HEK293 (cell line): Measurements from ENCODE around the gene ARSB.

ENCODE experiments used
- CTCF ChIA-PET: fragments of 350-600 bp; formaldehyde crosslinking; extraction: SDS; loops from one replicate; lab custom pipeline; 2021; ENCODE audit warnings: antibody characterized with exemption; lab: Yijun Ruan, JAX
- POLR2A ChIA-PET: fragments of 300-600 bp; formaldehyde crosslinking; extraction: SDS; loops from one replicate; lab custom pipeline; 2020; ENCODE audit warnings: antibody characterized with exemption, inconsistent platforms; lab: Yijun Ruan, JAX
- H3K27ac ChIP-seq: fragments of 200-500 bp; sonication (Bioruptor generic); 2 replicates; pipeline ENCODE4 v1.5.1; 2014; ENCODE audit warnings: low read depth, low read length, control low read depth, inconsistent platforms; ENCODE audit errors: extremely low read depth
- H3K36me3 ChIP-seq, 2 experiments: fragments of 200-500 bp in 1 of 2; sonication (Bioruptor generic) in 1 of 2; 1 replicate in 1 of 2; 2 replicates in 1 of 2; pipeline ENCODE4 v1.5.1; 2014 to 2017; ENCODE audit warnings: inconsistent platforms in 2 of 2, low read length in 2 of 2; ENCODE audit not compliant: control insufficient read depth in 2 of 2, insufficient read depth in 1 of 2
- H3K4me1 ChIP-seq: fragments of 200-500 bp; sonication (Bioruptor generic); 2 replicates; pipeline ENCODE4 v1.5.1; 2014; ENCODE audit warnings: mild to moderate bottlenecking, low read length, inconsistent platforms; ENCODE audit not compliant: control insufficient read depth, insufficient read depth
- H3K4me3 ChIP-seq: 2 replicates; pipeline ENCODE4 v1.5.1; 2011; ENCODE audit warnings: low read depth, mild to moderate bottlenecking, control low read depth, low read length, moderate library complexity
- H3K9me3 ChIP-seq: fragments of 200-500 bp; sonication (Bioruptor generic); 2 replicates; pipeline ENCODE4 v1.5.1; 2014; ENCODE audit warnings: low read depth, low read length, inconsistent platforms; ENCODE audit not compliant: control insufficient read depth, insufficient read depth
- GLIS1 ChIP-seq: fragments of 450-650 bp; formaldehyde crosslinking; IDR thresholded peaks from 2 replicates; pipeline ENCODE4 v1.5.1; 2016; ENCODE audit warnings: missing biosample characterization, missing genetic modification characterization
- HOXA7 ChIP-seq: sonication (generic); formaldehyde crosslinking; IDR thresholded peaks from 2 replicates; pipeline ENCODE4 v1.8.1; 2022; ENCODE audit warnings: missing genetic modification reagents, borderline replicate concordance
- MZF1 ChIP-seq: fragments of 450-650 bp; formaldehyde crosslinking; IDR thresholded peaks from 2 replicates; pipeline ENCODE4 v1.5.1; 2017; ENCODE audit warnings: missing biosample characterization, missing genetic modification characterization, borderline replicate concordance
- OSR2 ChIP-seq: fragments of 450-650 bp; formaldehyde crosslinking; IDR thresholded peaks from 2 replicates; pipeline ENCODE4 v1.5.1; 2016; ENCODE audit warnings: missing biosample characterization, missing genetic modification characterization
- RBAK ChIP-seq: fragments of 450-650 bp; formaldehyde crosslinking; IDR thresholded peaks from 2 replicates; pipeline ENCODE4 v1.5.1; 2016; ENCODE audit warnings: missing biosample characterization, missing genetic modification characterization
- REPIN1 ChIP-seq: fragments of 450-650 bp; formaldehyde crosslinking; IDR thresholded peaks from 2 replicates; pipeline ENCODE4 v1.5.1; 2017; ENCODE audit warnings: missing biosample characterization, missing genetic modification characterization, low read depth
- SETDB1 ChIP-seq: IDR thresholded peaks from one replicate; pipeline ENCODE4 v1.6.1; 2017; ENCODE audit warnings: mild to moderate bottlenecking, low read length, moderate library complexity, mixed read lengths; ENCODE audit not compliant: insufficient read length
- SP7 ChIP-seq: fragments of 450-650 bp; formaldehyde crosslinking; IDR thresholded peaks from 2 replicates; pipeline ENCODE4 v1.5.1; 2016; ENCODE audit warnings: missing biosample characterization, missing genetic modification characterization
- ZFP41 ChIP-seq: fragments of 450-650 bp; formaldehyde crosslinking; IDR thresholded peaks from 2 replicates; pipeline ENCODE4 v1.5.1; 2016; ENCODE audit warnings: missing biosample characterization, missing genetic modification characterization, borderline replicate concordance
- ZIC2 ChIP-seq: fragments of 450-650 bp; formaldehyde crosslinking; IDR thresholded peaks from 2 replicates; pipeline ENCODE4 v1.5.1; 2016; ENCODE audit warnings: missing biosample characterization, missing genetic modification characterization
- ZNF10 ChIP-seq: fragments of 450-650 bp; formaldehyde crosslinking; IDR thresholded peaks from 2 replicates; pipeline ENCODE4 v1.5.1; 2017; ENCODE audit warnings: missing biosample characterization, missing genetic modification characterization
- ZNF114 ChIP-seq: fragments of 450-650 bp; formaldehyde crosslinking; IDR thresholded peaks from 2 replicates; pipeline ENCODE4 v1.5.0; 2017; ENCODE audit warnings: missing biosample characterization, missing genetic modification characterization
- ZNF221 ChIP-seq: fragments of 450-650 bp; formaldehyde crosslinking; IDR thresholded peaks from 2 replicates; pipeline ENCODE4 v1.5.1; 2017; ENCODE audit warnings: missing biosample characterization, missing genetic modification characterization, borderline replicate concordance
- ZNF24 ChIP-seq: fragments of 450-650 bp; formaldehyde crosslinking; IDR thresholded peaks from 2 replicates; pipeline ENCODE4 v1.5.1; 2016; ENCODE audit warnings: missing biosample characterization, missing genetic modification characterization
- ZNF37A ChIP-seq: fragments of 450-650 bp; IDR thresholded peaks from 2 replicates; pipeline ENCODE4 v1.5.1; 2018; ENCODE audit warnings: missing biosample characterization, missing genetic modification characterization
- ZNF501 ChIP-seq: fragments of 450-650 bp; formaldehyde crosslinking; IDR thresholded peaks from 2 replicates; pipeline ENCODE4 v1.5.1; 2016; ENCODE audit warnings: missing biosample characterization, missing genetic modification characterization
- ZNF621 ChIP-seq: fragments of 450-650 bp; formaldehyde crosslinking; IDR thresholded peaks from 2 replicates; pipeline ENCODE4 v1.5.1; 2017; ENCODE audit warnings: missing biosample characterization, missing genetic modification characterization
- ZNF626 ChIP-seq: fragments of 450-650 bp; sonication (Bioruptor Pico); formaldehyde crosslinking; IDR thresholded peaks from 2 replicates; pipeline ENCODE4 v1.5.1; 2018; ENCODE audit warnings: missing biosample characterization, missing genetic modification characterization, inconsistent platforms
- ZNF701 ChIP-seq: fragments of 450-650 bp; formaldehyde crosslinking; IDR thresholded peaks from 2 replicates; pipeline ENCODE4 v1.5.1; 2016; ENCODE audit warnings: missing biosample characterization, missing genetic modification characterization
- ZNF707 ChIP-seq: fragments of 450-650 bp; formaldehyde crosslinking; IDR thresholded peaks from 2 replicates; pipeline ENCODE4 v1.5.1; 2016; ENCODE audit warnings: missing biosample characterization, missing genetic modification characterization
- ZNF843 ChIP-seq: fragments of 450-650 bp; formaldehyde crosslinking; IDR thresholded peaks from 2 replicates; pipeline ENCODE4 v1.5.1; 2016; ENCODE audit warnings: missing biosample characterization, missing genetic modification characterization
- TF ChIP-seq, protein P1 (sequence below): fragments of 450-650 bp; formaldehyde crosslinking; IDR thresholded peaks from 2 replicates; pipeline ENCODE4 v1.5.1; 2016; ENCODE audit warnings: missing biosample characterization, missing genetic modification characterization
- TF ChIP-seq, protein P2 (sequence below): fragments of 450-650 bp; formaldehyde crosslinking; IDR thresholded peaks from 2 replicates; pipeline ENCODE4 v1.5.1; 2017; ENCODE audit warnings: missing biosample characterization, missing genetic modification characterization
- TF ChIP-seq, protein P3 (sequence below): fragments of 450-650 bp; formaldehyde crosslinking; IDR thresholded peaks from 2 replicates; pipeline ENCODE4 v1.5.1; 2016; ENCODE audit warnings: missing biosample characterization, missing genetic modification characterization

Gene ARSB

DNA sequence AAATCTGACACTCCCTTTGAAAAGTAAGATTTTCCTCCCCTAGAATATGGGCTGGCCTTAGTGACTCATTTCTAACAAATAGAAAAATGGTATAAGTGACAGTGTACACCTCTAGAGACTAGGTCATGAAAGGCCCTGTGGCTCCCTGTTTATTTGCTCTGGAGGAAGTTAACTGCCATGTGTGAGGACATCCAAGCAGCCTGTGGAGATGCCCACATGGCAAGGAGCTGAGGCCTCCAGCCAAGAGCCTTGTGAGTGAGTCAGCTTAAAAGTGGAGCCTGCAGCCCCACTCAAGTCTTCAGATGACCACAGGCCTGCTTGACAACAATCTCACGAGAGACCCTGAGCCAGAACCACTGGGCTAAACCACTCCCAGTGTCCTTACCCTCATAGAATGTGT lies 208.5 kb downstream of the ARSB start:
- peaks cover 11% of the 10 kb centered on the region for H3K4me1 ChIP-seq
- CTCF ChIA-PET = interaction anchor here (0.6 kb wide), 1 partner anchor 29 kb away, joined by 8 read pairs; no protein-coding TSS in a partner anchor
- H3K36me3 ChIP-seq = no peaks in the 10 kb centered on the region
- POLR2A ChIA-PET = no interaction called here
- no peaks in the 10 kb centered on the region for H3K9me3 ChIP-seq
- TF ChIP-seq SETDB1 = peak; percentile 73
- 0 out of 2 replicates have a peak, but pooled peaks have one; percentile 19 for TF ChIP-seq RBAK (tag by site-specific recombination)
- peak; percentile 76 for TF ChIP-seq ZIC2 (tag by site-specific recombination)
- no peak for TF ChIP-seq ZNF626 (tag by site-specific recombination)
- TF ChIP-seq, all 188 proteins: peak for 3
- H3K27ac ChIP-seq = no peak overlapping the region
- no peak overlapping the region for H3K4me3 ChIP-seq

DNA sequence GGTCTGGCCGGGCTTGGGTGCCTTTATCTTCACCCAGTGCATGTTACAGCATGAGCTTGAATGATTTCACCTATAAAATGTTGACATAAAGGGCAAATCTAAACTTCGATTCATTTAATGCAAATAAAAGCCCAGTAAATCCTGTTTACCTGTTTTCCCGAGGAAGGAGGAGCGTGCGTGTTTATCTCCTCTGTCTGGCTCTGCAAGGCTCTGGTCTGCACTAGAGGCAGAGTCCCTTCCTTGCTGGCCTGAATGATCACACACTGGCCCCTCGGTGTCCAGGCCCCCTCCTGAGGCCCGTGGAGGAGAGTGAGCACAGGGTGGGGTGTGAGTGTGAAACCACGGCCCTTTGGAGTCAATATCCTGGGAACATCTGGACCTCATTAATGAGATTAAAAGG lies 211.5 kb downstream of the ARSB start:
- H3K9me3 ChIP-seq = no peaks in the 10 kb centered on the region
- H3K27ac ChIP-seq = no peak overlapping the region
- ChIA-PET POLR2A (no interaction called here), CTCF (no interaction called here)
- no peak overlapping the region for H3K4me3 ChIP-seq
- H3K36me3 ChIP-seq = no peaks in the 10 kb centered on the region
- no peaks in the 10 kb centered on the region for H3K4me1 ChIP-seq
- no peak for TF ChIP-seq ZNF501 (tag by site-specific recombination)
- no peak for TF ChIP-seq ZNF221
- no peak for TF ChIP-seq ZFP41 (tag by site-specific recombination)
- TF ChIP-seq ZNF24 (tag by site-specific recombination) = no peak
- TF ChIP-seq, protein P1, sequence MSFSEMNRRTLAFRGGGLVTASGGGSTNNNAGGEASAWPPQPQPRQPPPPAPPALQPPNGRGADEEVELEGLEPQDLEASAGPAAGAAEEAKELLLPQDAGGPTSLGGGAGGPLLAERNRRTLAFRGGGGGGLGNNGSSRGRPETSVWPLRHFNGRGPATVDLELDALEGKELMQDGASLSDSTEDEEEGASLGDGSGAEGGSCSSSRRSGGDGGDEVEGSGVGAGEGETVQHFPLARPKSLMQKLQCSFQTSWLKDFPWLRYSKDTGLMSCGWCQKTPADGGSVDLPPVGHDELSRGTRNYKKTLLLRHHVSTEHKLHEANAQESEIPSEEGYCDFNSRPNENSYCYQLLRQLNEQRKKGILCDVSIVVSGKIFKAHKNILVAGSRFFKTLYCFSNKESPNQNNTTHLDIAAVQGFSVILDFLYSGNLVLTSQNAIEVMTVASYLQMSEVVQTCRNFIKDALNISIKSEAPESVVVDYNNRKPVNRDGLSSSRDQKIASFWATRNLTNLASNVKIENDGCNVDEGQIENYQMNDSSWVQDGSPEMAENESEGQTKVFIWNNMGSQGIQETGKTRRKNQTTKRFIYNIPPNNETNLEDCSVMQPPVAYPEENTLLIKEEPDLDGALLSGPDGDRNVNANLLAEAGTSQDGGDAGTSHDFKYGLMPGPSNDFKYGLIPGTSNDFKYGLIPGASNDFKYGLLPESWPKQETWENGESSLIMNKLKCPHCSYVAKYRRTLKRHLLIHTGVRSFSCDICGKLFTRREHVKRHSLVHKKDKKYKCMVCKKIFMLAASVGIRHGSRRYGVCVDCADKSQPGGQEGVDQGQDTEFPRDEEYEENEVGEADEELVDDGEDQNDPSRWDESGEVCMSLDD (tag by site-specific recombination) = no peak
- no peak for TF ChIP-seq MZF1 (tag by site-specific recombination)
- TF ChIP-seq ZIC2 (tag by site-specific recombination) = peak; percentile 38; the same call in 1 of the 2 replicates
- TF ChIP-seq, protein P2, sequence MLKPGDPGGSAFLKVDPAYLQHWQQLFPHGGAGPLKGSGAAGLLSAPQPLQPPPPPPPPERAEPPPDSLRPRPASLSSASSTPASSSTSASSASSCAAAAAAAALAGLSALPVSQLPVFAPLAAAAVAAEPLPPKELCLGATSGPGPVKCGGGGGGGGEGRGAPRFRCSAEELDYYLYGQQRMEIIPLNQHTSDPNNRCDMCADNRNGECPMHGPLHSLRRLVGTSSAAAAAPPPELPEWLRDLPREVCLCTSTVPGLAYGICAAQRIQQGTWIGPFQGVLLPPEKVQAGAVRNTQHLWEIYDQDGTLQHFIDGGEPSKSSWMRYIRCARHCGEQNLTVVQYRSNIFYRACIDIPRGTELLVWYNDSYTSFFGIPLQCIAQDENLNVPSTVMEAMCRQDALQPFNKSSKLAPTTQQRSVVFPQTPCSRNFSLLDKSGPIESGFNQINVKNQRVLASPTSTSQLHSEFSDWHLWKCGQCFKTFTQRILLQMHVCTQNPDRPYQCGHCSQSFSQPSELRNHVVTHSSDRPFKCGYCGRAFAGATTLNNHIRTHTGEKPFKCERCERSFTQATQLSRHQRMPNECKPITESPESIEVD (tag by site-specific recombination) = no peak
- TF ChIP-seq GLIS1 = 0 out of 2 replicates have a peak, but pooled peaks have one; percentile 12
- no peak for TF ChIP-seq ZNF701 (tag by site-specific recombination)
- no peak for TF ChIP-seq ZNF707 (tag by site-specific recombination)

DNA sequence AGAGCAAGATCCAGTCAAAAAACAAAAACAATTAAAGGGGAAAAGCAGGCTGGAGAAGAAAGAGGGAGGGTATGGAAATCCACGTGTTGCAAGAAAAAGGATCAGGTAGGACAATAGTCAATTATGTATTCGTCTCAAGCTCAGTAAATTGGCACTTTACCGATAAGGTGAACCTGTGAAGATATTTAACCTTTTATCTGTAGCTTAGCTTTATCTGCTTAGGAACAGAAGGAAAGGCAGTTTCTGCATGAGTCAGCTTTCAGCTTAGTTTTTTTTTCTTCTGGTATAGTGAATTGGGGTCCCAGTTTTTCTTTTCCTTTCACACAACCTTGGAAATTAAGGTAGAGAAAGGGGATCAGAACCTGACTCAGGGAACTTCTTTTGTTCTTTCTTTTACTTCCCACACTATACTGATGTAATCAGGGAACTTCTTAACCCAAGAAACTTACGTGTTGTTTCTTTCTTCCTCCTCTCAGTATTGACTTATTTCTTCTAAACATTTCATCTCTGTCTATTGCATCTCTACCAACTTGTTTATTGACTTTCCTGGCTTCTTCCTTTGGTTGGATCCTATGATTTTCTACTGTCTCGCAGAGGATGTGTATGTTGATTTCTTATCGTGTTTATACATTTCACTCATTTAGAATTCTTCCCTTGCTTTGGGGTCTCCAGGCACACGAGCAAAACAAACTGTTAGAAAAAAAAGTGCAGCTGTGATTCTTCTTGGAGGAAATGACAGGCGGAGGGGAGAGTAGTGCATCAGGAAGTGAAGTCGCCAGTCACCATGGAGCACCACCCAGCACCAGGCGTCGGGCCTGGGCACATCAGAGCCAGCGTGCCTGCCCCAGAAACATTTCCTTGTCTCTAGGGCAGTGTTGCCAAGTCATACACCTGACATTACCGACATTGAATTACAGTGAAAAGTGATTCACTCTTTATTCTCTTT lies 213.6 kb downstream of the ARSB start:
- no peaks in the 10 kb centered on the region for H3K36me3 ChIP-seq
- no peaks in the 10 kb centered on the region for H3K9me3 ChIP-seq
- H3K4me1 ChIP-seq = no peaks in the 10 kb centered on the region
- H3K27ac ChIP-seq = no peak overlapping the region
- TF ChIP-seq SP7 (tag by site-specific recombination) (no peak), ZNF114 (no peak), ZNF621 (tag by site-specific recombination) (no peak), OSR2 (tag by site-specific recombination) (no peak), ZNF843 (tag by site-specific recombination) (no peak), ZNF10 (tag by site-specific recombination) (no peak), ZNF701 (tag by site-specific recombination) (no peak), ZNF37A (tag by site-specific recombination) (no peak), MZF1 (tag by site-specific recombination) (no peak), HOXA7 (CRISPR knock-in tag) (no peak), REPIN1 (tag by site-specific recombination) (no peak)
- TF ChIP-seq, protein P3, sequence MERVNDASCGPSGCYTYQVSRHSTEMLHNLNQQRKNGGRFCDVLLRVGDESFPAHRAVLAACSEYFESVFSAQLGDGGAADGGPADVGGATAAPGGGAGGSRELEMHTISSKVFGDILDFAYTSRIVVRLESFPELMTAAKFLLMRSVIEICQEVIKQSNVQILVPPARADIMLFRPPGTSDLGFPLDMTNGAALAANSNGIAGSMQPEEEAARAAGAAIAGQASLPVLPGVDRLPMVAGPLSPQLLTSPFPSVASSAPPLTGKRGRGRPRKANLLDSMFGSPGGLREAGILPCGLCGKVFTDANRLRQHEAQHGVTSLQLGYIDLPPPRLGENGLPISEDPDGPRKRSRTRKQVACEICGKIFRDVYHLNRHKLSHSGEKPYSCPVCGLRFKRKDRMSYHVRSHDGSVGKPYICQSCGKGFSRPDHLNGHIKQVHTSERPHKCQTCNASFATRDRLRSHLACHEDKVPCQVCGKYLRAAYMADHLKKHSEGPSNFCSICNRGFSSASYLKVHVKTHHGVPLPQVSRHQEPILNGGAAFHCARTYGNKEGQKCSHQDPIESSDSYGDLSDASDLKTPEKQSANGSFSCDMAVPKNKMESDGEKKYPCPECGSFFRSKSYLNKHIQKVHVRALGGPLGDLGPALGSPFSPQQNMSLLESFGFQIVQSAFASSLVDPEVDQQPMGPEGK (tag by site-specific recombination) = no peak
- ChIA-PET POLR2A (no interaction called here), CTCF (interaction anchor here (0.5 to 1.5 kb wide), 2 partner anchors 11 to 14 kb away, joined by 3 read pairs; no protein-coding TSS in a partner anchor)
- H3K4me3 ChIP-seq = no peak overlapping the region
